ENCODE results near the gene WNT4. TPM values are rescaled to one million over a fixed set of nuclear protein-coding genes. Genes with fewer than 3 reads are reported as not detected.

WNT4 gene
- total RNA-seq, 2 donors from 2014 or later: 0.52 to 1.3 TPM

DNA sequence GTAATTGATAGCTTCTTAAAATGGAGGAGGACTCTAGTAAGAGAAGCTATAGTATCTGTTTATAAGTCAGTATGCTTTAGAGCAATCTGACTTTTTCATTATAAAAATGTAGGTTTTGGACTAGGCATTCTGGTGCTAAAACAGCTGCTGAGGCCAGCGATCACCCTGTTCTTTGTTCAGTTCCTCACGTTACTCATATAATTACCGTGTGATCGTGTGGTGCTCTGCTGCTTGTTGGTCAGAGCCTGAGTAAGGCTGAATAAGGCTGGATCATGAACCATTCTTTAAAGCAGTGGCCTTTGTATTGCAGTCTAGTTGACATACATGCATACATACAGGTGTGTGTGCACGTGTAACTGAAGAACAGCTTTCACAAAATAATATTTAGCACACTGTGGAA is 65.2 kb downstream of the WNT4 start:
- DNase-seq (no peak), ATAC-seq (no peak)
- Histone ChIP-seq H3K4me1 (peaks cover 64% of the 10 kb centered on the region), H3K27me3 (no peaks in the 10 kb centered on the region), H3K27ac (no peak overlapping the region), H3K9me3 (no peaks in the 10 kb centered on the region), H3K4me3 (no peak overlapping the region), H3K36me3 (replicated peaks in 1 of 2; ENCODE audit: insufficient read depth in 1 of 2, low read depth in 2 of 2) (no peaks in the 10 kb centered on the region)
- TF ChIP-seq, protein P1, sequence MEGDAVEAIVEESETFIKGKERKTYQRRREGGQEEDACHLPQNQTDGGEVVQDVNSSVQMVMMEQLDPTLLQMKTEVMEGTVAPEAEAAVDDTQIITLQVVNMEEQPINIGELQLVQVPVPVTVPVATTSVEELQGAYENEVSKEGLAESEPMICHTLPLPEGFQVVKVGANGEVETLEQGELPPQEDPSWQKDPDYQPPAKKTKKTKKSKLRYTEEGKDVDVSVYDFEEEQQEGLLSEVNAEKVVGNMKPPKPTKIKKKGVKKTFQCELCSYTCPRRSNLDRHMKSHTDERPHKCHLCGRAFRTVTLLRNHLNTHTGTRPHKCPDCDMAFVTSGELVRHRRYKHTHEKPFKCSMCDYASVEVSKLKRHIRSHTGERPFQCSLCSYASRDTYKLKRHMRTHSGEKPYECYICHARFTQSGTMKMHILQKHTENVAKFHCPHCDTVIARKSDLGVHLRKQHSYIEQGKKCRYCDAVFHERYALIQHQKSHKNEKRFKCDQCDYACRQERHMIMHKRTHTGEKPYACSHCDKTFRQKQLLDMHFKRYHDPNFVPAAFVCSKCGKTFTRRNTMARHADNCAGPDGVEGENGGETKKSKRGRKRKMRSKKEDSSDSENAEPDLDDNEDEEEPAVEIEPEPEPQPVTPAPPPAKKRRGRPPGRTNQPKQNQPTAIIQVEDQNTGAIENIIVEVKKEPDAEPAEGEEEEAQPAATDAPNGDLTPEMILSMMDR (IDR thresholded peaks at IDR 0.05): no peak
- TF ChIP-seq POLR2A (IDR thresholded peaks at IDR 0.05): no peak
- intact Hi-C loops (cut with DNase I): no loop called here
- 23 to 50% methylated on average over 5 of the region's 5 CpGs for WGBS, 2 donors

DNA sequence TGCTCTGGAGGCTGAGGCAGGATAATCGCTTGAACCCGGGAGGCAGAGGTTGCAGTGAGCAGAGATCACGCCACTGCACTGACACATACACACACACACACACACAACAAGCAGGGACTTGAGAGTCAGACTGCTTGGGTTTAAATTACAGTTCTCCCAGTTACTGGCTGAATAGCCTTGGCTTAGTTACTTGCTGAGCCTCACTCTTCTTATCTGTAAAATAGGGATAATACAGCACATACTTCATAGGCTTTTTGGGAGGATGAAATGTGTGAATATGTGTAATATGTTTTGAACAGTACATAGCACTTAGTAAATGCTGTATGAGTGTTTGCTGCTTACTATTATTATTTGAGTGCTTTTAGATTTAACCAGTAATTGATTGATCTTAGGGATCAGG is 66.6 kb downstream of the WNT4 start:
- 93 to 97% methylated on average over 3 of the region's 3 CpGs for WGBS, 2 donors

DNA sequence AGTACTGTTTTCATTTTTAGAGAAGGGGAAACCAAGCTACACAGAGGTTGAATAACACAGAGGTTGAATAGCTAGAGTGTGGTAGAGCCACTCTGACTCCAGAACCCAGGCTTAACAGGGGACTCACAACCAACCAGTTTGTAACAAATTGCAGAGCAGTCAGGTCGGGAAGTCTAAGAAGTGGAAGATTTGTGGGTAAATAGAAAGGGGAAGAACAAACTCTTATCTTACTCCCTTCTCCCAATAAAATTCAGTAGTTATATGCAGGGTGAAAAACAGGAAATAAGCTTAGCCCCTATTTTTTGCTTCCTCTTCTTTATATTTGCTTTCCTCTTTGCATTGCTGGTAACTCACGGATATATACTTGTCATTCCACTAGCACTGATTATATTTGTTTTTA is 67.2 kb downstream of the WNT4 start:
- peaks cover 73% of the 10 kb centered on the region for H3K4me1 ChIP-seq
- H3K27ac ChIP-seq: peak overlapping the region in 1 of 4 donors; percentile 15
- H3K4me3 ChIP-seq: no peak overlapping the region
- 25 to 26% methylated on average over 2 of the region's 2 CpGs for WGBS, 2 donors
- TF ChIP-seq, protein P1 (IDR thresholded peaks at IDR 0.05): no peak
- no peak for TF ChIP-seq POLR2A (IDR thresholded peaks at IDR 0.05)
- no peaks in the 10 kb centered on the region for H3K9me3 ChIP-seq
- H3K36me3 ChIP-seq (replicated peaks in 1 of 2; ENCODE audit: insufficient read depth in 1 of 2, low read depth in 2 of 2): no peaks in the 10 kb centered on the region
- intact Hi-C loops (cut with DNase I): no loop called here
- ATAC-seq: no peak
- no peaks in the 10 kb centered on the region for H3K27me3 ChIP-seq
- DNase-seq: no peak

More for the DNA sequence above, 66.6 kb downstream of the WNT4 start:
- TF ChIP-seq POLR2A (IDR thresholded peaks at IDR 0.05): no peak
- TF ChIP-seq, protein P1 (IDR thresholded peaks at IDR 0.05): no peak
- H3K36me3 ChIP-seq (replicated peaks in 1 of 2; ENCODE audit: insufficient read depth in 1 of 2, low read depth in 2 of 2): no peaks in the 10 kb centered on the region
- peak overlapping the region in 1 of 4 donors; percentile 15 for H3K27ac ChIP-seq
- peaks cover 75% of the 10 kb centered on the region for H3K4me1 ChIP-seq
- intact Hi-C loops (cut with DNase I): no loop called here
- no peak overlapping the region for H3K4me3 ChIP-seq
- DNase-seq (no peak), ATAC-seq (no peak)
- no peaks in the 10 kb centered on the region for H3K9me3 ChIP-seq
- H3K27me3 ChIP-seq: no peaks in the 10 kb centered on the region

DNA sequence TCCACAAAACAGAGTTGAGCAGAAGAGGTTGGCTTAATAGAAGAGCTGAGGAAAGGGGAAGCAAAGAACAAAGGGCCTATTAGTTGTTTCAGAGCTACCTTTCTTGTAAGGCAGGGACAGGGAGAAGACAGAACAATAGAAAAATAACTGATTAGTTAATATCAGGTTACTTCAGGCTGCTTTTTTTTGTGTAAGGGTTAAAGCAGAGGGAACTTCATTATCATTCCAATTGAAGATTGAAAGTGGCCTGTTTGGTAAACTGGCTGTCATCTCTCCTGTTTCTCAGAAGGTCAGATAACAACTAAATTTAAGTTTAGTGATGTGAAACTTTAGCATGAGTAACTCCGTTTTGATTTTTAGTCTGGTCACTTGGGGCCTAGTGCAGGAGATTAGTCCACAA is 68.1 kb downstream of the WNT4 start:
- intact Hi-C loops (cut with DNase I): no loop called here
- Histone ChIP-seq H3K27ac (no peak overlapping the region), H3K4me3 (no peak overlapping the region), H3K27me3 (no peaks in the 10 kb centered on the region), H3K4me1 (peaks cover 79% of the 10 kb centered on the region), H3K9me3 (no peaks in the 10 kb centered on the region), H3K36me3 (replicated peaks in 1 of 2; ENCODE audit: insufficient read depth in 1 of 2, low read depth in 2 of 2) (no peaks in the 10 kb centered on the region)
- TF ChIP-seq, protein P1 (IDR thresholded peaks at IDR 0.05): no peak
- no peak for TF ChIP-seq POLR2A (IDR thresholded peaks at IDR 0.05)
- WGBS, 2 donors: 4 to 20% methylated on average over 1 of the region's 1 CpG
- DNase-seq (no peak), ATAC-seq (no peak)

DNA sequence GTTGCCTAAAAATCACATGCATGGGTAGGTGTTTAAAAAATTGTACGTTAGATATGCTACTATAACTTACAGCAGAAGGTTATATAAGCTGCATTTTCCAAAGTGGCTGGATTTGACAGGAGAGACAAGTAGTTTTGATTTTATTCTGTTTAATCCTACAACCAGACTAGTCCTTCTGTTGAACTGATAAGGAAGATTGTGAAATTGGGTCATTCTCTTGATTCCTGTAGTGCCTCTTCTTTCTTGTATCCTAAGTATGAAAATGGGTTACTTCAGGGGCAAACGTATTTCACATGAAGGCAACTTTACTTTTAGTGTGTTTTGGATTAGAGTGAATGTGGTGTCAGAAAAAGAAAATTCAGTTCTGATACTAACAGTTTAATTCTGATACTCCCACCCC is 71.4 kb downstream of the WNT4 start:
- Histone ChIP-seq H3K4me1 (peaks cover 94% of the 10 kb centered on the region), H3K9me3 (no peaks in the 10 kb centered on the region), H3K4me3 (no peak overlapping the region), H3K27ac (no peak overlapping the region), H3K36me3 (replicated peaks in 1 of 2; ENCODE audit: insufficient read depth in 1 of 2, low read depth in 2 of 2) (no peaks in the 10 kb centered on the region), H3K27me3 (no peaks in the 10 kb centered on the region)
- TF ChIP-seq POLR2A (IDR thresholded peaks at IDR 0.05): no peak
- TF ChIP-seq, protein P1 (IDR thresholded peaks at IDR 0.05): no peak
- DNase-seq (no peak), ATAC-seq (no peak)
- intact Hi-C loops (cut with DNase I): no loop called here
- WGBS, 2 donors: 66 to 67% methylated on average over 2 of the region's 2 CpGs

Data from body of pancreas (tissue), 4 donors.